ENCODE results near the gene PDE11A.

GRCh38 chr2:178082408-178083045, 9.9 kb upstream of the PDE11A start:
- TF ChIP-seq CTCF (IDR thresholded peaks at IDR 0.05) (no peak), ZFX (IDR thresholded peaks at IDR 0.05; ENCODE audit: borderline replicate concordance) (no peak)
